ENCODE measurements around the gene TTPAL.
"Not testable (repeated sequence)": the region's sequence is repeated elsewhere in the genome, so short reads cannot be mapped to it uniquely, and the experiment has no call there.

TTPAL gene

DNA sequence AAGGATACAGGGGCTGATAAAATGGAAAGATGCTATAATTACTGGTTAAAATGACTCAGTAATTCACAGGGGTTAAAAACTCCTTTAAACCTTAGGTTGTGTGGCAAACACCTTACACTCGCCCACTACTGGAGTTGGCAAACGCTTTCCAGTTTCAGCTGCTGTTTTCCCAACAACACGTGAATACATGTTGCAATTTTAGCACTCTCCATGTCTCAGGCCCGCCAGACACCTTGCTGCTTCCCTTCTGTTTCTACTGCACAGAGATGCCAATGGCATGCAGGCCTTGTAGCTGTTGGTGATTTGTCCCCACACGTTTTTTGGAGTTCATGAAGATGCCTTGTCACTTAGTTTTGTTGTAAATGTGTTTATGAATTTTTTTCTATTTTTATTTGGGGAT is 5.3 kb upstream of the TTPAL start:
- no peak for DNase-seq

DNA sequence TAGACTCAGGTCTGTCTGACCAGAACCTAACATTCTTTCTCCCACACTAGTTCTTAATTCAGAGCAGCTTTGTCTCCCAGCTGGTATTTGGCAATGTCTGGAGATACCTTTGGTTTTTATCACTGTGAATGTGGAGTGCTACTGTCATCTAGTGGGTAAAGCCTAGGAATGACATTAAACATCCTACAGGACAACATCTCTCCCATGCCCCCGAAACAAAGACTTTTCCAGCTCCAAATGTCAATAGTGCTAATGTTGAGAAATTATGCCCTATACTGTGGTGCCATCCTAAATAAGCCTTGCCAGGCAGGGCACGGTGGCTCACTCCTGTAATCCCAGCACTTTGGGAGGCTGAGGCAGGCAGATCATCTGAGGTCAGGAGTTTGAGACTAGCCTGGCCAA is 4.2 kb upstream of the TTPAL start:
- no peak for DNase-seq

DNA sequence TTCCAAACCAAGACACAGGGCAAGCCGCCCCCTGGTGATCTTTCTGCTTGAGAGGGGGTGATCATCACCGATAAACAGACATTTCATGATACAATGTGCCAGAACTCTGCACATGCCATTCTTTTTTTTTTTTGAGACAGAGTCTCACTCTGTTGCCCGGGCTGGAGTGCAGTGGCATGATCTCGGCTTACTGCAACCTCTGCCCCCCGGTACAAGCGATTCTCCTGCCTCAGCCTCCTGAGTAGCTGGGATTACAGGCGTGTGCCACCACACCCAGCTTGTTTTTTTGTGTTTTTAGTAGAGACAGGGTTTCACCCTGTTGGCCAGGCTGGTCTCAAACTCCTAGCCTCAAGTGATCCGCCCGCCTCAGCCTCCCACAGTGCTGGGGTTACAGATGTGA is 3.4 kb upstream of the TTPAL start:
- DNase-seq = not testable (repeated sequence)

DNA sequence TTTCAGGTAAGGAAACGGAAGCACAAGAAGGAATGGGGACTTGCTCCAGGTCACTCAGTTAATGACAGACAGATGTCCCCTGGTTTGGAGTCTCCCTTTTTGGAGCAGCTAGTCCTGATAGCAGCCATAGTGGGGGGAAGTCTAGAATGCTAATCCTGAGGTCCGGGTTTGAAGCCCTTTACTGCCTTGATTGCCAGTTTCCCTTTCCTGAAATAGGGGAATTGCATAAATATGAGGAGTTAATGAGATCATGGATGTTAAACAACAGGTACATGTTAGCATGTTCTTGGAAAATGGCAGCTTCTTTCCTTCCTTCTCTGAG is 341 bp upstream of the TTPAL start:
- no peak for DNase-seq

DNA sequence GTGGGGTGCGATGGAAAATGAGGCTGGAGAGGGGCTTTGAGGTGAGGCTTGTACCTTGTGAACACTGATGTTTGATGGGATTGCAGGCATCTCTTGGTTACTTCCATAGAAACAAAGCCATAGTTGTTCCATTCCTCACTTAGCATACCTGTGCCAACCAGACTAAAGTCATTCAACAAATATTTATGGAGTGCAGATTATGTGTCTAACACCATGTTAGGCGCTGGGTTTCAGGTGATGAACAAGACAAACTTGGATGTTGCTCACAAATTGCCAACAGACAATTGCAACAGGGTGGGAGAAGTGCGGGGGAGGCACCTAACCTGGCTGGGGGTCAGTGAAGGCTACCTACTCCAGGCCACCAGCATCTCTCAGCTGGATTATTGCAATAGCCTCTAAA is 1.5 kb downstream of the TTPAL start:
- no peak for DNase-seq

DNA sequence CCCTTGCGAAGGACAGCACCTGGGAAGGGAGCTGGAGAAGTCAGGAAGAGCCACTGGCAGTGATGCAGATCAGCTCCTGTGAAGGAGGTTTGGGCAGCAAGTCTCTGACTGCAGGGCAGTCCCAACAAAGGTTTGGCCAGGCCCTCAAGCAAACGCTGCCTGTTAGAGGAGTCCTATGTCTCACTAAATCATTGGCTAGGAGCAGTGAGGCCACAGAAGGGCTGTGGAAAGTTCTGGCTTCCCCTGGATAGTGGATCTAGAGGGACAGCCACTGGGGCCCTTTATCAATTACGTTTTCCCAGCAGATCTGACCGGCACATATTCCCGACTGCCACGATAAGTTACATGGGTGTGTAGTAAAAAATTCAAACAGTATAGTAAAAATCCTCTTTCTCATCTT is 2.5 kb downstream of the TTPAL start:
- DNase-seq = no peak

DNA sequence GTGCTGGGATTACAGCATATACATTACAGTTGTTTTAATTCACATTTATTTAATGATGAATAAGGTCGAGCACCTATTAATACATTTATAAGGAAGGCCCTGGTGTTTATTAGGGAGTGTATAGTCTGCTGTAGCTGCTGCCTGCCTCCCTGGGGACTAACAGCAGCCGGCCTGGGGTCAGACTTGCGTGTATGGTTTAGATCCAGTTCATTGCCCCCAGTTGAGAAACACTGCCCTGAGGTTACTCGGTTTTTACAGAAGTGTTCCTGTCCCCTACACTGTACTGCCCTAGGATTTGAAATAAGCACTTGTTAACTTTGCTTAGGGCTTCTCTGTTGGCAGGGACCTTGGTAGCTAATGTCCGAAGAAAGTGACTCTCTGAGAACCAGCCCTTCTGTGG is 4.0 kb downstream of the TTPAL start:
- no peak for DNase-seq

DNA sequence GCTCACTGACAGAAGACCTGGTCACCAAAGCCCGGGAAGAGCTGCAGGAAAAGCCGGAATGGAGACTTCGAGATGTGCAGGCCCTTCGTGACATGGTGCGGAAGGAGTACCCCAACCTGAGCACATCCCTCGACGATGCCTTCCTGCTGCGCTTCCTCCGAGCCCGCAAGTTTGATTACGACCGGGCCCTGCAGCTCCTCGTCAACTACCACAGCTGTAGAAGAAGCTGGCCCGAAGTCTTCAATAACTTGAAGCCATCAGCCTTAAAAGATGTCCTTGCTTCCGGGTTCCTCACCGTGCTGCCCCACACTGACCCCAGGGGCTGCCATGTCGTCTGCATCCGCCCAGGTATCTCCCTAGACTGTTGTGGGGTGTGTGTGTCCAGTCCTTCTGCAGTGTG is 4.4 kb downstream of the TTPAL start:
- no peak for DNase-seq

DNA sequence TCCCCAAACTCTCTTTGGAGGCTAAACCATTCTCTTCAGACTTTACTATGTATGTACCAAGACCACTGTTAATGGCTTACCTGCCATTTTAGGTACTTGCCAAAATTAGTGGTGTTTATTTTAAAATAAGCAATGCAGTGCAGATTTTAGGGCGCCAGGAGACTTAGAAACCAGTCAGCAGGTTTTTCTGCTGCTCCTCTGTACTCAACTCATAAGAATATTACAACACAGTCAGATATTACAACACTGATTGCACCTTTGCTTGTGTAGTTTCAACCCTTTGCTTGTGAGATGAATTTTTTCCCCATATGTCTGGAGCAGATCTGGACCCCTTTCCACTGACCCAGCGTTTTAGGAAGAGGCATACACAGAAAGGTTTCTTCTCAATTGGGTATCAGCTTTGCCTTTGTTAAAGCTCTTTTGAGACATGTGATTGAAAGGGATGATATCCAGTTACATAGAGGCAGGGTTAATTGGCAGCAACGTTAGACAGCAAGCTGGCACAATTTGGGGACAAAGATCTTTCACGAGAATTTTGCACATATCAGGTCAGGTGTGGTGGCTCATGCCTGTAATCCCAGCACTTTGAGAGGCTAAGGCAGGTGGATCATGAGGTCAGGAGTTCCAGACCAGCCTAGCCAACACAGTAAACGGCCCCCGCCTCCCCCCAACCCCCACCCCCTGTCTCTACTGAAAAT is 6.2 kb downstream of the TTPAL start:
- DNase-seq = no peak

DNA sequence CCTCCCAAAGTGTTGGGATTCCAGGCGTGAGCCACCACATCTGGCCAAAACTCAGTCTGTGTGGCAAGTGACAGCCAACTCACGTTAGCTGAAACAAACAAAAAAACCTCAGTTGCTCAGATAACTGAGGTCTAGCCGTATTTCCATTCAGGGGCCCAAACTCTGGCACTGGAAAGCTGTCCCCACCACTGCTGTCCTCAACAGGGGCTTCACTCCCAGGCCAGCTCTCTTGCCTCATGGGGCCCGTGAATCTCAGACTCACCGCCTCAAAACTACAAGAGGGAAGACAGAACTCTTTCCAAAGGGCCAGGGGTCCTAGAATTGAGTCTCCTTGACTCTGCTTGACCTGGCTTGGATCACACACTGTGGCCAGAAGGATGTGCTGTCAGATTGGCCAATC is 7.4 kb downstream of the TTPAL start:
- no peak for DNase-seq

DNA sequence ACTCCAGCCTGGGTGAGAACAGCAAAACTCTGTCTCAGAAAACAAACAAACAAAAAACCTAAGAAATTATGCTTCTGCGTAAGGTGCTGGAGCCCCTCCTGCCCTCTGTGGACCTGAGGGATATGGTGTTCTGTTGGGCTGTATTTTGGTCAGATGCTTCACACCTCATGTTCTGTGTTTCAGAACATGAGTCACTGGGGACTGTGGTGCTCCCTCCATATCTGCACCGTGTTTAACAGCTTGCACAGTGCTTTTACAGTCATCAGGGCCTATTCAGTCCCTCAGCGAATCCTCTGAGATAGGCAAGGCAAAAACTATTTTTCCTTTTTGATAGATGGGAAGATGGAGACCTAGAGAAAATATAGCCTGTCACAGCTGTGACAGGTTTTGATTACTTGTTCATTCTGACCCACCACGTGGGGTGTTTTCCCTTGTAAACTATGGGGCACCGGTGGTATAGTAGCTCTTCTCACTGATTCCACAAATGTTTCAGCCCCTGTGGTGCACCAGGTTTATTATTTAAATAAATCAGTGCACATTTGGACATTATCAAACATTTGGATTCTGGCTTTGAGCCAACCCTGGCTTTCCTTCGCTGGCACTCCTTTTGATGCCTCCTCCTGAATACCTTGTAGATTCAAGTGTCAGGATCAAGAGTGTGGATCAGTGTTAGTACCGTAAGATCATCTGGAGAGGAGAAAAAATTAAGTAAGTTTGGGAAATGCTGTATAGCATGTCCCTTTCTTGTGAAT is 9.6 kb downstream of the TTPAL start:
- no peak for DNase-seq

DNA sequence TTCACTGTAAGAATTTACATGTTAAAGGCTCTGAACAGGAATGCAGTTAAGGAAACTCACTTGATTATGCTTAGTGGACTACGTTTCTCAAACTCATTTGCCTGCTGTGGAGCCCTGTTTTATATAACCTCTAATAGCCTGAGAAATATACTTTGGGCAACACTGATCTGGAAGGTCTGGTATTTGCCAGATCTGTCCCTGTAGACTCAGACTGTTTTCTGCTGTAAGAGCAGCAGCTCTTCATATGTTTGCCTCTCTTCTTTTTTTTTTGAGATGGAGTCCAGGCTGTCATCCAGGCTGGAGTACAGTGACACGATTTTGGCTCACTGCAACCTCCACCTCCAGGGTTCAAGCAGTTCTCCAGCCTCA is 10.1 kb downstream of the TTPAL start:
- no peak for DNase-seq

DNA sequence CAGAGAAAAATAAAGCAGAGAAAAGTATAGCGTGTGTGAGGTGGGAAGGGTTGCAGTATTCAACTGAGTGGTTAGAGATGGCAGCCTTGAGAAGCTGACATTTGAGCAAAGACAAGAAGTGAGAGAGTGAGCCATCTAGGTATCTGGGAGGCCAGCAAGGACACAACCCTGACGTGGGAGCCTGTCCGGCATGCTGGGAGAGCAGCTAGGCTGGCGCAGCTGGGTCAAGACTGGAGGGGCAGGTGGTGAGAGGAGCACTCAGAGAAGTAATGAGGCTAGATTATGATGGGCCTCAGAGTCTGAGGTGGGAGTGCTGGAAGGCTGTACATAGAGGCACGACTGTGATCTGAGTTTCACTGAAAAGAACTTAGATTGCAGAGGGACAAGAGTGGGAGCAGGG is 12.9 kb downstream of the TTPAL start:
- DNase-seq = no peak

DNA sequence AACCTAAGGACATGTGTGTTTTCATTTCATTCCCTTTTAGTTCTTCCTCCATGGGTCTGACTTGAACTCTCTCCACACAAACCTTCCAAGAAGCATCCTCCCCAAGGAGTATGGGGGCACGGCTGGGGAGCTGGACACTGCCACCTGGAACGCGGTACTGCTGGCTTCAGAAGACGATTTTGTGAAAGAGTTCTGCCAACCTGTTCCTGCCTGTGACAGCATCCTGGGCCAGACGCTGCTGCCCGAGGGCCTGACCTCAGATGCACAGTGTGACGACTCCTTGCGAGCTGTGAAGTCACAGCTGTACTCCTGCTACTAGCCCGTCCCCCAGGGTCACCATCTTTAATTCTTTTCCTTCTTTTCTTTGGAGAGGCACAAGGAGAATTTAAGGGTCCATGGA is 13.5 kb downstream of the TTPAL start:
- no peak for DNase-seq

DNA sequence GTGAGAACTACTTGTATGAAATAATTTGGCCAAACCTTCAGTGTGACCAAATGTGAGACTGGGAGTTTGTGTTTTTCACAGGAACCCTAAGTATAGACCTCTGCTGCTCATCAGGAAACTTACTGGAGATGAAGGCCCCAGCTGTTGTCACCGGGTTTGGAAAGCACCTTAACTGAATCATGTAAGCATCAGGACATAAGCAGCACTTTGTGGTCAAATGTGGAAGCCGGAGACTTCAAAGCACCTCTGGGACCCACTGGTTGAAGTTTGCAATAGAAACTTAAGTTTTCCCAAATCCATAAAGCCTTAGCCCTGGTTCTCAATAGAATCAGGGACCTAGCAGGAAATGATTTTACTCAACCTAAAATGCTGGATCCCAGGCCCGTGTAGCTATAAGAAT is 14.3 kb downstream of the TTPAL start:
- DNase-seq = no peak

DNA sequence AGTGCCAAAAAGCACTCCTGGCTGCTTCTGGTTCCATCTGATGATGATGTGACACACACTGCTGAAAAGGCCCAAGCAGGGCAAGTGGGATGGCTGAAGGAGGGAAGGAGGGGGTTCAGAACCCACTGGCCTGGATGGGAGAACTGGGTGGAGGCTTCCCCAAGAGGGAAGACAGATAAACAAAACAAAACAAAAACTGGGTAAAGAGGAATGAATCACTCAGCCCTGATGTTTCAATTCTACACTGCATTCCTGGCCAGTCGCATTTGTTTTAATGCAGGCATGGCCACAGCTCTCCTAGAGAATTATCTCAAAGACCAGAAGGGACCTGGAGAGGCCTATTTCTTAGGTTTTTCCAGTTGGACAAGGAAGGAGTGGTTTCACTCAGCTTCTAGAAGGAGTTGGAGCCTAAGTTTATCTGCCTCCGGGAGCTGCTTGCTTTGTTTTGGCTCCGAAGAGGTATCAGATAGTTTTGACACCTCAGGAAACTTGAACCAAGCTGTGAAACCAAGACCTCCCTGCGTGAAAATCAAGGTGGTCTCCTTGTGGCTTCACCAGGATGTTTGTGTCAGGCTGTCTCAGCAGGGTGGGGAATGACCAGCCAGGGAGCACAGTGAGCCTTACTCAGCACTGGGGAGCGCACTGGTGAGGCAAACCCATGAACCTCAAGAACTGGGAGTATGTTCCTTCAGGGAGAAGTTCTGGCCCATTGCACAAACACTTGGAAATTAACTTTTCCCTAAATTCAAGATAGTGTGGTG is 16.1 kb downstream of the TTPAL start:
- DNase-seq = no peak

DNA sequence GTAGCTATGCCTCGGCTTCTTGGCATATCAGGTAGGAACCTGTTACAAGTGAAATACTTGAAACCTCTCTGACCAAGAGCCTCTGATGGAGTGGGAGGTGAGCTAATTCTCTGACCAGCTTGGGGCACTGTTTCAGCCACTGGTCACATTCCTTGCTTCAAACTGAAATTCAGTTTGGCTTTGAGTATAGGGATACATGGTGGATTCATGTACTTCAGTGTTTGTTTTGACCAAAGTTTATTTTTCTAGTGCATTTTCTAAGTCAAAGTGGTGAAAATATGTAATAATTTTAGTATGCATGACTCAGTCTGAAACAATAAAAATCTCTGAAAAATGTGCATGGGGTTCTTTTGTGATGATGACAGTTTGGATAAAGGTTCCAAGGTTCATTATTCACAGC is 18.6 kb downstream of the TTPAL start:
- no peak for DNase-seq

DNA sequence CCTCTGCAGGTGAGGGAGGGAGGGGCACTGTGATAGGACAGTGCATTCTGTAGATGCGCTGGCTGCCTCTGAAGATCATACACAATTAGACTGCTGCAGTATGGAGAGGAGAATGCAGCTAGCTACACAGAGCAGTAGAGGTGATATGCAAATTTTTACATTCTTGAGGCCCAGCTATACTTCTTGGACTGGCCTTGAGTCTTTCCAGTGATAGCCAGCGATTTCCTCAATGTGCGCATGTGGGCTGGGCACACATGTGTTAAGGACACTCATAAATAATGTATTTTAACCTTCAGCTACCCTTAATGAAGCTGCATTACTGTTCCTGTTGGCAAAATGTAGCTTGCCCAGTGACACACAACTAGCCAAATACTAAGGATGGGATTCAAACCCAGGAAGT is 19.0 kb downstream of the TTPAL start:
- no peak for DNase-seq

DNA sequence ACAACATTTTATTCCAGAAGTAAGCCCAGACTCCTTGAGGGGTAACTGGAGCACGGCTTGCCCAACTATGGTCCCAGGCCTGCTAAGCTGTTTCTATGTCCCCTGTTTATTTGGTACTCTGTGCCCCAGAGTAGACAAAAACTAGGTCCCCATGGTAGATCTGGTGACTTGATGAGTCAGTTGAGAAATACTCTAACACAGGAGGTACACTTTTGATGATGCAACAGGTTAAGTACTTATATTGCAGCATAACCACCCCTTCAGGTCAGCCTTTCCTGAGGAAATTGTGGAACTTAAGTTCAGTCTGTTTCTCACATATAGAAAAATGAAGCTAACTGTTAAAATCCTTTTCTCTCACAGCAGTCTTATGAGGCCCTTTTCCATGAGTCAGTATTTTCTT is 19.6 kb downstream of the TTPAL start:
- no peak for DNase-seq

DNA sequence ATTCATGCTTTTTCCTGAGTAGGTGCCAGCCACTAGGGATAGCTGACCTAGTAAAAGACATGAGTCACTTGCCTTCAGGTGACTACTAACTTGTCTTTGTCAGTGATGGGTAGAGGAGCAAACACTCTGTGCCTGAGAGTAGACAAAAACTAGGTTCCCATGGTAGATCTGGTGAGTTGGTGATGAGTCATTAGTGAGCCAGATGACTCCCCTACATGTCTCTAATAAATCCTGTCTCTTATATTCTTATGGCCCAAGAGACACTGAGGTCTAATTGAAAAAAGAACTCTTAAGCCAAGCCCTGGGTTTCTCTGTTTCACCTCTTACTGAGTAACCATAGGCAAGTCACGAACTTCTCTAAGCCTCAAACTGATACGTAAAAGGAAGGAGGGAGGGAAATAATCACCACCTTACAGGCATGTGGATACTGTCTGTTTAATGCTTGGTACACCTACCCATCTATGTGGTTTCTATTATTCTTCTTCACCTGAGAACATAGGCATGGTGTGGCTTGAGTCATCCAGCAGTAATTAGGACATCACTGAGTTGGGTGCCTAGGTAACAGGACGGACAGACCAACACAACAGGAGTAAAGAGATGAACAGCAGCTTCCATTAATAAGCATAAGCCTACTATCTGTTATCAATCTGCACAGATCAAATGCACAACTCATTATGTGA is 20.3 kb downstream of the TTPAL start:
- DNase-seq = no peak

DNA sequence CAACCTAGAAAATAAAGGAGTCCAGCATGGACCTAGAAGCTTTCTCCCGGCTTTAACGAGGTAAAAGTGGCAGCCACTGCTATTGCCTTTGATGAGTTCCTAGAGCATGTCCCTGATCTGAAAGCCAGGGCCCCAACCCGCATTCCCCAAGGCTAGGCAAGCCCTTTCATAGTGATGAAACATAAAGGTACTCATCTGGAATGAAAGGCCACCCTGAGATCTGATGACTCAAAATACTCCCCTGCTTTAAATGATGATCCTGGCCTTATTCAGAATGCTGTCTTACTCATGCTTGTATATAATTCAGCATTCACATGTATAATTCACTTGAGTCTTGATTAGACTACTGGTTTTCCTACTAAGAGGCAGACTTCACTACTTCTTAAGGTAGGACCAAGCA is 21.3 kb downstream of the TTPAL start:
- DNase-seq = no peak

DNA sequence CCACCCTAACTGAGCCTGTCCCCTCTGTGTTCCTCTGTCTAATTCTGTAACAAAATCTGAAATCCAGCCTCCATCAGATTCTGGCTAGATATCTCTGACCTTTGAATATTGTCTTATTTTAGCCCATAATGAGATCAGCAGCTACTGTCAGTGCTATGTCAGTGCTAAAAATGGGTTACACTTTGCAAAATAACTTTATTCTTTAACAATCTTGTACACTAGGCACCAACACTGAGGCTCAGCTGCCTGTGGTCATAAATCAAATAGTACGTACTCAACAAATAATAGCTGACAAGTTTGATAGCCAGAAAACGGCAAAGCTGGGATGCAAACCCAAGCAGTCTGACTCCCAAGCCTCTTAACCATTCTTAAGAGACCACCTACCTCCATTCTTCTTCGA is 22.1 kb downstream of the TTPAL start:
- DNase-seq = no peak

DNA sequence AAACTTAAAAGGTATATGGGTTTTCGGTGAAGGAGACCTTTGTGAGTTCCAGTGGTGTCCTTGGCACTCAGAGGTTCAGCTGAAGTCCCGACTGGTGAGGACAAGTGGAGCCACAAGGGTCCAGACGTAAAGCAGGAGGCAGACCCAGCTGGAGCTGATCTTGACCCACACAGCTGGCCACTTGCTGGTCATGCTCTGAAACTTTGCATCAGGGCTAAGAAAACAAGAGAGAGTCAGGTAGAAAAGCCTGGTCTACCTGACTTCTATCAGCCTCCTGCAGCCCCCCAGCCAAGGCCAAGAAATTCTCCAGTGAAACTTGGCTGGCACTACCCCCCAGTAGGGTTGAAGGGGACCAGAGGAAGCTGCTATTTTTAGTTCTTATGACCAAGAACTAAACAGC is 24.5 kb downstream of the TTPAL start:
- no peak for DNase-seq

DNA sequence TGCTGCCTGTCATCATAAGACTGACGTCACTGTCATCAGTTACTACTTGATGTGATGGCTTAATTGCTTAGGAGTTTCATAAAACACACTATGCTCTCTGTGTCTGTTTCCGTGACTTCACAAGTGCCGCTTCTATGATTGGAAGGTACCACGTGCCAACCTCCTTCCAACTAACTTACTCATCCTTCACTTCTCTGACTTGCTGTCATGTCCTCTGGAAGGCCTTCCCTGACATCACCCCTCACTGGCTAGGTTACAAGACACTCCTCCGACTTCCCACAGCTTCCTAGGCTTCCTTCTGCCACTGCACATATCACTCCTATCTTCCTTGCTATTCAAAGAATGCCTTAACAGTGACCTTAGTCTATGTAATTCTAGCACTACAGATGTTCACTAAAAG is 25.8 kb downstream of the TTPAL start:
- DNase-seq = no peak

All from effector CD8-positive, alpha-beta T cell (primary cell).